ENCODE results near the gene FAM50A.
A peak's percentile ranks its signal among the peaks of the same experiment; 100 is the strongest.

The FAM50A gene

DNA sequence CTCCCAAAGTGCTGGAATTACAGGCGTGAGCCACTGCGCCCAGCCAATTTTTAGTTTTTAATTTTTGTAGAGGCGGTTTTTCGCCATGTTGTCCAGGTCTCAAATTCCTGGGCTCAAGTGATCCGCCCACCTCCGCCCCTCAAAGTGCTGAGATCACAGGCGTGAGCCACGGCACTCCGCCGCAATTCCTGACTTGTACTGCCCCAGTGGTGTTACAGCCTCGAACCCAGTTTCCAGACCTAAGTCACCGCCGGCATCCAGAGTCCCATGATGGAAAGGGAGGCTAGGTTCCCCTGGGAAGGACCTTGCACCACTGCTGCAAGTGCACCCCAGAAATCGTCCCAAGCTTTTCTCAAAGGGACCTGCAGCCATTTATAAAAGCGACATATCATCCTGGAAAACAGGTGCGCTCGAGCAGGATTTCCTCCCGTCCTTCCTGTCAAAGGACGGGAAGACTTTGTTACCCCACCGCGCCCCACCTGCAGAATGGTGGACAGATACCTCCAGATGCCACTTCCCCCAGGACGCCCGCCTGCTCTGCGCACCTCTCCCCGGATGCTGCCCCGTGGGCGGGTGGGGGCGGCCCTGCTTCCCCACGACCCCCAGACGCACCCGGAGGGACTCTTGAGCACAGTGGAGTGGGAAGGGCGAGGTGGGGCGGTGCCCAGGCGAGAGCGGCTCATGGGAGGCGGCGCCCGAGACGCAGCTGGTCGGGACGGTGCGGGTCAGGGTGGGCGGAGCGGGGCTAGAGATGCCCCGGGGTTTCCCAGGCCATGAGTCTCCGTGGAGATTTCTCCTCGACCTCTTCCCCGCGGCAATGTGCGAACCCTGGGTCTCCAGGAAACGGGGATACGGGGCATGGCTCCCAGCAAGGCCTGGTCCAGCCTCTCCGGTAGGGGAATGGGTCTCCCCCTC lies 46.7 kb upstream of the FAM50A start (continued):
- TF ChIP-seq, protein P1, sequence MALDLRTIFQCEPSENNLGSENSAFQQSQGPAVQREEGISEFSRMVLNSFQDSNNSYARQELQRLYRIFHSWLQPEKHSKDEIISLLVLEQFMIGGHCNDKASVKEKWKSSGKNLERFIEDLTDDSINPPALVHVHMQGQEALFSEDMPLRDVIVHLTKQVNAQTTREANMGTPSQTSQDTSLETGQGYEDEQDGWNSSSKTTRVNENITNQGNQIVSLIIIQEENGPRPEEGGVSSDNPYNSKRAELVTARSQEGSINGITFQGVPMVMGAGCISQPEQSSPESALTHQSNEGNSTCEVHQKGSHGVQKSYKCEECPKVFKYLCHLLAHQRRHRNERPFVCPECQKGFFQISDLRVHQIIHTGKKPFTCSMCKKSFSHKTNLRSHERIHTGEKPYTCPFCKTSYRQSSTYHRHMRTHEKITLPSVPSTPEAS (tag by site-specific recombination; IDR thresholded peaks at IDR 0.05) = no peak
- TF ChIP-seq KLF8 (tag by site-specific recombination; IDR thresholded peaks at IDR 0.05) (no peak), ZNF791 (tag by site-specific recombination; IDR thresholded peaks at IDR 0.05) (no peak), ZNF169 (tag by site-specific recombination; IDR thresholded peaks at IDR 0.05) (no peak), ZNF2 (tag by site-specific recombination; IDR thresholded peaks at IDR 0.05) (0 out of 2 replicates have a peak, but pooled peaks have one; percentile 18), ZNF416 (tag by site-specific recombination; IDR thresholded peaks at IDR 0.05) (no peak), ZNF777 (tag by site-specific recombination; IDR thresholded peaks at IDR 0.05; ENCODE audit: borderline replicate concordance) (0 out of 2 replicates have a peak, but pooled peaks have one; percentile 34), GLIS2 (tag by site-specific recombination; IDR thresholded peaks at IDR 0.05) (peak; percentile 68)
- TF ChIP-seq, protein P2, sequence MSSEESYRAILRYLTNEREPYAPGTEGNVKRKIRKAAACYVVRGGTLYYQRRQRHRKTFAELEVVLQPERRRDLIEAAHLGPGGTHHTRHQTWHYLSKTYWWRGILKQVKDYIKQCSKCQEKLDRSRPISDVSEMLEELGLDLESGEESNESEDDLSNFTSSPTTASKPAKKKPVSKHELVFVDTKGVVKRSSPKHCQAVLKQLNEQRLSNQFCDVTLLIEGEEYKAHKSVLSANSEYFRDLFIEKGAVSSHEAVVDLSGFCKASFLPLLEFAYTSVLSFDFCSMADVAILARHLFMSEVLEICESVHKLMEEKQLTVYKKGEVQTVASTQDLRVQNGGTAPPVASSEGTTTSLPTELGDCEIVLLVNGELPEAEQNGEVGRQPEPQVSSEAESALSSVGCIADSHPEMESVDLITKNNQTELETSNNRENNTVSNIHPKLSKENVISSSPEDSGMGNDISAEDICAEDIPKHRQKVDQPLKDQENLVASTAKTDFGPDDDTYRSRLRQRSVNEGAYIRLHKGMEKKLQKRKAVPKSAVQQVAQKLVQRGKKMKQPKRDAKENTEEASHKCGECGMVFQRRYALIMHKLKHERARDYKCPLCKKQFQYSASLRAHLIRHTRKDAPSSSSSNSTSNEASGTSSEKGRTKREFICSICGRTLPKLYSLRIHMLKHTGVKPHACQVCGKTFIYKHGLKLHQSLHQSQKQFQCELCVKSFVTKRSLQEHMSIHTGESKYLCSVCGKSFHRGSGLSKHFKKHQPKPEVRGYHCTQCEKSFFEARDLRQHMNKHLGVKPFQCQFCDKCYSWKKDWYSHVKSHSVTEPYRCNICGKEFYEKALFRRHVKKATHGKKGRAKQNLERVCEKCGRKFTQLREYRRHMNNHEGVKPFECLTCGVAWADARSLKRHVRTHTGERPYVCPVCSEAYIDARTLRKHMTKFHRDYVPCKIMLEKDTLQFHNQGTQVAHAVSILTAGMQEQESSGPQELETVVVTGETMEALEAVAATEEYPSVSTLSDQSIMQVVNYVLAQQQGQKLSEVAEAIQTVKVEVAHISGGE (tag by site-specific recombination; conservative IDR thresholded peaks at IDR 0.05; ENCODE audit: low read depth) = peak; percentile 56; the same call in 1 of the 2 replicates

DNA sequence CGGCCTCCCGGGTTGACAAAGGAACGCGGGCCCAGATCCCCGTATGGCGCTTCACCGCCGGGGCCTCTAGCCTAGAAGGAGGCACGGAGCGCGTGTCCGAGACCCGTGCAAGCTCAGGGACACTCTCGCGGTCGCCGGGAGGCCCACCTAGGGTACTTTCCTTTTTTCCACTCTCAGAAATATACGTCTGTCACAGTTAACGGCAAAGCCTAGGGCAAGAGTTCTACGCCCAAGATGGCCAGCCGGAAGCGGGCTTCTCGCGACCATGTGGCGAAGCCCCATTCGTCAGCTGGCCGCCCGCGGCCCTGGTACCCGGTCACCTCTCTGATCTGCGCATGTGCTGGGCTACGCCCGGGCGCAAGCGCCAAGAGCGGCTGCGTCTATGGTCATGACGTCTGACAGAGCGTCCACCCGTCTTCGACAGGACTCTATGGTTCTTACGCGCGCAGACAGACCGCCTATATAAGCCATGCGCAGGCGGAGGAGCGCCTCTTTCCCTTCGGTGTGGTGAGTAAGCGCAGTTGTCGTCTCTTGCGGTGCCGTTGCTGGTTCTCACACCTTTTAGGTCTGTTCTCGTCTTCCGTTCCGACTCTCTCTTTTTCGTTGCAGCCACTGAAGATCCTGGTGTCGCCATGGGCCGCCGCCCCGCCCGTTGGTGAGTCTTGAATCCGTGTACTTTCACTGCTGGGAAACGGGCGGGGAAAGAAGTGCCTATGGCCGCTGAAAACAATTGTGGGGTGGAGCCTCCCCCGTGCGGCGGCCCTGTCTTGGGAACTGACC lies 45.9 kb upstream of the FAM50A start, which contains the start of gene RPL10:
Gene RPL10, plus strand, starts transcription at position 490 of the 780 bp plus-strand sequence. Its CDS starts 143 bp downstream, at position 633.
- POLR2A ChIA-PET = interaction anchor here (0.7 to 6.5 kb wide), 14 partner anchors 9 to 135 kb away, joined by 3 to 57 read pairs (median 6); partner anchors contain the start of genes DNASE1L1, EMD, FLNA and SLC10A3
- CTCF ChIA-PET = interaction anchor here (0.5 to 1.9 kb wide), 12 partner anchors 10 to 134 kb away, joined by 3 to 8 read pairs (median 4); no protein-coding TSS in a partner anchor
- Histone ChIP-seq H3K27ac (ENCODE audit: extremely low read depth, low read depth, low read length) (peak within 1 kb of the TSS; percentile 84), H3K36me3 (ENCODE audit: control insufficient read depth in 2 of 2, insufficient read depth in 1 of 2, low read length in 2 of 2) (peaks cover 0 to 39% of the 10 kb centered on the region in 2 experiments; a peak in 1 of 3 replicates), H3K4me3 (ENCODE audit: low read depth, low read length) (peak within 1 kb of the TSS; percentile 66), H3K4me1 (ENCODE audit: control insufficient read depth, insufficient read depth, low read length) (no peaks in the 10 kb centered on the region), H3K9me3 (ENCODE audit: control insufficient read depth, insufficient read depth, low read depth, low read length) (no peaks in the 10 kb centered on the region)
- TF ChIP-seq, protein P3, sequence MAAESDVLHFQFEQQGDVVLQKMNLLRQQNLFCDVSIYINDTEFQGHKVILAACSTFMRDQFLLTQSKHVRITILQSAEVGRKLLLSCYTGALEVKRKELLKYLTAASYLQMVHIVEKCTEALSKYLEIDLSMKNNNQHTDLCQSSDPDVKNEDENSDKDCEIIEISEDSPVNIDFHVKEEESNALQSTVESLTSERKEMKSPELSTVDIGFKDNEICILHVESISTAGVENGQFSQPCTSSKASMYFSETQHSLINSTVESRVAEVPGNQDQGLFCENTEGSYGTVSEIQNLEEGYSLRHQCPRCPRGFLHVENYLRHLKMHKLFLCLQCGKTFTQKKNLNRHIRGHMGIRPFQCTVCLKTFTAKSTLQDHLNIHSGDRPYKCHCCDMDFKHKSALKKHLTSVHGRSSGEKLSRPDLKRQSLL (tag by site-specific recombination; IDR thresholded peaks at IDR 0.05) = no peak
- TF ChIP-seq ZNF791 (tag by site-specific recombination; IDR thresholded peaks at IDR 0.05) = no peak
- no peak for TF ChIP-seq ZNF341 (tag by site-specific recombination; IDR thresholded peaks at IDR 0.05; ENCODE audit: low read depth)
- TF ChIP-seq ZNF335 (tag by site-specific recombination; conservative IDR thresholded peaks at IDR 0.05) = peak; percentile 84
- peak; percentile 29; the same call in 1 of the 2 replicates for TF ChIP-seq KLF9 (tag by site-specific recombination; IDR thresholded peaks at IDR 0.05; ENCODE audit: low read depth)
- TF ChIP-seq ZNF426 (tag by site-specific recombination; IDR thresholded peaks at IDR 0.05) = no peak
- TF ChIP-seq, protein P4, sequence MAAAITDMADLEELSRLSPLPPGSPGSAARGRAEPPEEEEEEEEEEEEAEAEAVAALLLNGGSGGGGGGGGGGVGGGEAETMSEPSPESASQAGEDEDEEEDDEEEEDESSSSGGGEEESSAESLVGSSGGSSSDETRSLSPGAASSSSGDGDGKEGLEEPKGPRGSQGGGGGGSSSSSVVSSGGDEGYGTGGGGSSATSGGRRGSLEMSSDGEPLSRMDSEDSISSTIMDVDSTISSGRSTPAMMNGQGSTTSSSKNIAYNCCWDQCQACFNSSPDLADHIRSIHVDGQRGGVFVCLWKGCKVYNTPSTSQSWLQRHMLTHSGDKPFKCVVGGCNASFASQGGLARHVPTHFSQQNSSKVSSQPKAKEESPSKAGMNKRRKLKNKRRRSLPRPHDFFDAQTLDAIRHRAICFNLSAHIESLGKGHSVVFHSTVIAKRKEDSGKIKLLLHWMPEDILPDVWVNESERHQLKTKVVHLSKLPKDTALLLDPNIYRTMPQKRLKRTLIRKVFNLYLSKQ (tag by site-specific recombination; IDR thresholded peaks at IDR 0.05; ENCODE audit: borderline replicate concordance) = no peak
- no peak for TF ChIP-seq ZNF404 (tag by site-specific recombination; IDR thresholded peaks at IDR 0.05)
- TF ChIP-seq, protein P5, sequence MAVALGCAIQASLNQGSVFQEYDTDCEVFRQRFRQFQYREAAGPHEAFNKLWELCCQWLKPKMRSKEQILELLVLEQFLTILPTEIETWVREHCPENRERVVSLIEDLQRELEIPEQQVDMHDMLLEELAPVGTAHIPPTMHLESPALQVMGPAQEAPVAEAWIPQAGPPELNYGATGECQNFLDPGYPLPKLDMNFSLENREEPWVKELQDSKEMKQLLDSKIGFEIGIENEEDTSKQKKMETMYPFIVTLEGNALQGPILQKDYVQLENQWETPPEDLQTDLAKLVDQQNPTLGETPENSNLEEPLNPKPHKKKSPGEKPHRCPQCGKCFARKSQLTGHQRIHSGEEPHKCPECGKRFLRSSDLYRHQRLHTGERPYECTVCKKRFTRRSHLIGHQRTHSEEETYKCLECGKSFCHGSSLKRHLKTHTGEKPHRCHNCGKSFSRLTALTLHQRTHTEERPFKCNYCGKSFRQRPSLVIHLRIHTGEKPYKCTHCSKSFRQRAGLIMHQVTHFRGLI (tag by site-specific recombination; IDR thresholded peaks at IDR 0.05) = 0 out of 2 replicates have a peak, but pooled peaks have one; percentile 32
- no peak for TF ChIP-seq ZIC2 (tag by site-specific recombination; IDR thresholded peaks at IDR 0.05)
- TF ChIP-seq KLF16 (tag by site-specific recombination; IDR thresholded peaks at IDR 0.05) = peak; percentile 85
- TF ChIP-seq ZXDB (tag by site-specific recombination; IDR thresholded peaks at IDR 0.05) = peak; percentile 97
- no peak for TF ChIP-seq ZNF707 (tag by site-specific recombination; IDR thresholded peaks at IDR 0.05)
- peak; percentile 70; the same call in 1 of the 2 replicates for TF ChIP-seq YY1 (tag by site-specific recombination; IDR thresholded peaks at IDR 0.05)
